Measurements from ENCODE around the gene SETD1A. TPM values are rescaled to one million over a fixed set of nuclear protein-coding genes. Genes with fewer than 3 reads are reported as not detected.

Gene SETD1A
- total RNA-seq, 2 donors from 2014 or later: 23.8 to 25.0 TPM

DNA sequence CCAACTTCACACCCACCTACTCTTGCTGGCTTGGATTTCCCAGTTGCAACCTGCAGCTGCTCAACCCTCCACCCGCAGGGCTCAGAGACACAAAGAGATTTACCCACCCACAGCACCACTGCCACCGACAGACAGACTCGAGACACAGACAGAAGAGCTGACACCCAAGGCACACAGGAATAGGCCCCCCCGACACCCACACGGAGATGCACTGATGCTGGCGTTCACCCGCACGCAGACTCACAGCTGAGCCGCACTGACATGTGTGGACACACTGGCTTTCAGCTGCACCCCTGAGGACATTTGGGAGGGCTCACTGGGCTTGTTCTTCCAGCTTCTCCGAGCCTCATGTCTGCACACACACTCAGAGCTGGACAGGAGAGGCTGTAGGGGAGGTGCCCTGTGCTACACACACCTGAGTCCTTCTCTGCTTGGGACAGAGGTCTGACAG is 44.7 kb downstream of the SETD1A start:
- Histone ChIP-seq H3K27me3 (ENCODE audit: control insufficient read depth, insufficient read depth, low read length, poor library complexity, severe bottlenecking) (peaks cover 25% of the 10 kb centered on the region), H3K27ac (ENCODE audit: low read depth, low read length) (peak overlapping the region; percentile 93), H3K36me3 (ENCODE audit: control insufficient read depth, insufficient read depth, low read length) (no peaks in the 10 kb centered on the region), H3K9ac (ENCODE audit: extremely low read depth, low read length, poor library complexity, severe bottlenecking) (no peak overlapping the region), H3K9me3 (ENCODE audit: control insufficient read depth, low read length) (no peaks in the 10 kb centered on the region), H3K4me3 (ENCODE audit: low read length) (no peak overlapping the region), H3K4me1 (ENCODE audit: control insufficient read depth, insufficient read depth, low read length) (no peaks in the 10 kb centered on the region)
- Mint-ChIP-seq H3K27me3 (ENCODE audit: insufficient read depth) (peaks cover 24% of the 10 kb centered on the region), H3K36me3 (ENCODE audit: low read depth) (no peaks in the 10 kb centered on the region), H3K27ac (no peak overlapping the region), H3K9me3 (no peaks in the 10 kb centered on the region), H3K4me3 (no peak overlapping the region), H3K4me1 (peaks cover 2% of the 10 kb centered on the region)
- TF ChIP-seq, protein P1, sequence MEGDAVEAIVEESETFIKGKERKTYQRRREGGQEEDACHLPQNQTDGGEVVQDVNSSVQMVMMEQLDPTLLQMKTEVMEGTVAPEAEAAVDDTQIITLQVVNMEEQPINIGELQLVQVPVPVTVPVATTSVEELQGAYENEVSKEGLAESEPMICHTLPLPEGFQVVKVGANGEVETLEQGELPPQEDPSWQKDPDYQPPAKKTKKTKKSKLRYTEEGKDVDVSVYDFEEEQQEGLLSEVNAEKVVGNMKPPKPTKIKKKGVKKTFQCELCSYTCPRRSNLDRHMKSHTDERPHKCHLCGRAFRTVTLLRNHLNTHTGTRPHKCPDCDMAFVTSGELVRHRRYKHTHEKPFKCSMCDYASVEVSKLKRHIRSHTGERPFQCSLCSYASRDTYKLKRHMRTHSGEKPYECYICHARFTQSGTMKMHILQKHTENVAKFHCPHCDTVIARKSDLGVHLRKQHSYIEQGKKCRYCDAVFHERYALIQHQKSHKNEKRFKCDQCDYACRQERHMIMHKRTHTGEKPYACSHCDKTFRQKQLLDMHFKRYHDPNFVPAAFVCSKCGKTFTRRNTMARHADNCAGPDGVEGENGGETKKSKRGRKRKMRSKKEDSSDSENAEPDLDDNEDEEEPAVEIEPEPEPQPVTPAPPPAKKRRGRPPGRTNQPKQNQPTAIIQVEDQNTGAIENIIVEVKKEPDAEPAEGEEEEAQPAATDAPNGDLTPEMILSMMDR (conservative IDR thresholded peaks at IDR 0.05): no peak
- WGBS, 2 experiments (ENCODE audit: insufficient coverage in 1 of 2, insufficient read length in 1 of 2): 86 to 94% methylated on average over 7 to 10 of the region's 10 CpGs
- peak; percentile 41 for DNase-seq

DNA sequence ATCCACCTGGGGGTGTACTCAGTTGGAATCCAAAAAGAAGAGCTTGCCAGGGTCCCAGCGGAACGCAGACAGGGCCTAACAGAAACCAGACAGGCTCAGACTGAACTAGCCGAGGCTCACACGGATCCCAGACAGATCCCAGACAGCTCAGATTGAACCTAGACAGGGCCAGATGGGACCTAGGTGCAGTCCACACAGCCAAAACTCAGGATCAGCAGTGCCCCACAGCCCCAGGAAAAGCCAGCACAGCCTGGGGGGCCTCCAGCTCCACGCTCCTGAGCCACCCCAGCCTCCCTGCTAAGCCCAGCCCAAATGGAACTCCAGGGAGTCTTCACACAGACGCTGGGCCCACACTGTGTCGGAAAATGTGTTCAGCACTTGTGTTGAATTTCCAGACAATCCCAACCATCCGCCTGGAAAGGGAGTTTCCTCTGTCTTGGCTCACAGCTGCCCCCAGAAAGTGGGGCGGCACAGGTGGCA is 45.3 kb downstream of the SETD1A start:
- H3K4me1 ChIP-seq (ENCODE audit: control insufficient read depth, insufficient read depth, low read length): no peaks in the 10 kb centered on the region
- no peaks in the 10 kb centered on the region for H3K9me3 ChIP-seq (ENCODE audit: control insufficient read depth, low read length)
- H3K9ac ChIP-seq (ENCODE audit: extremely low read depth, low read length, poor library complexity, severe bottlenecking): no peak overlapping the region
- no peak overlapping the region for H3K4me3 ChIP-seq (ENCODE audit: low read length)
- no peaks in the 10 kb centered on the region for H3K36me3 ChIP-seq (ENCODE audit: control insufficient read depth, insufficient read depth, low read length)
- Mint-ChIP-seq H3K4me1 (peaks cover 3% of the 10 kb centered on the region), H3K9me3 (no peaks in the 10 kb centered on the region), H3K27me3 (ENCODE audit: insufficient read depth) (peaks cover 18% of the 10 kb centered on the region), H3K27ac (no peak overlapping the region), H3K36me3 (ENCODE audit: low read depth) (no peaks in the 10 kb centered on the region), H3K4me3 (no peak overlapping the region)
- 83 to 89% methylated on average over 8 to 9 of the region's 9 CpGs for WGBS, 2 experiments (ENCODE audit: insufficient coverage in 1 of 2, insufficient read length in 1 of 2)
- TF ChIP-seq, protein P1 (conservative IDR thresholded peaks at IDR 0.05): no peak
- peak; percentile 28 for DNase-seq
- H3K27ac ChIP-seq (ENCODE audit: low read depth, low read length): peak overlapping the region; percentile 93
- H3K27me3 ChIP-seq (ENCODE audit: control insufficient read depth, insufficient read depth, low read length, poor library complexity, severe bottlenecking): peaks cover 19% of the 10 kb centered on the region

DNA sequence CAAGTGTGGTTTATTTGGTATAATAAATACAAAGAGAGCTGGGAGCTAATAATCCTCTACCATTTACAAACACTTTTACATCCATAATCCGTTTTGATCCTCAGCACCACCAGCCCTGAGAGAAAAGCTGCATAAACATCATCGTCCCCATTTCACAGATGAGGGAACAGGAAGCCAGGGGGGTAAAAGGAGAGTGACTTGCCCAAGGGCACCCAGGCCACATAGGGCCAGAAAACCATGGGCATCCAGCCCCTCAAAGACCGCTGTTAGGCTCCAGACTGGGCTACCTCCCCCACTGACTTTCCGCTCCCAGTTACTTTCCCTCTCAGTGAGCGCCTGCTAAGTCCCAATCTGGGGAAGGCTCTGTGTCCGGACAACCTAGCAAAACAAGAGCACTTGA is 46.2 kb downstream of the SETD1A start:
- DNase-seq: no peak
- no peak overlapping the region for H3K27ac Mint-ChIP-seq

More for the DNA sequence above, 46.2 kb downstream of the SETD1A start:
- WGBS, 2 experiments (ENCODE audit: insufficient coverage in 1 of 2, insufficient read length in 1 of 2): 90 to 93% methylated on average over 6 of the region's 6 CpGs
- H3K4me3 Mint-ChIP-seq: no peak overlapping the region
- H3K4me1 Mint-ChIP-seq: peaks cover 3% of the 10 kb centered on the region
- Histone ChIP-seq H3K9ac (ENCODE audit: extremely low read depth, low read length, poor library complexity, severe bottlenecking) (no peak overlapping the region), H3K36me3 (ENCODE audit: control insufficient read depth, insufficient read depth, low read length) (no peaks in the 10 kb centered on the region), H3K9me3 (ENCODE audit: control insufficient read depth, low read length) (no peaks in the 10 kb centered on the region), H3K27ac (ENCODE audit: low read depth, low read length) (peak overlapping the region; percentile 93), H3K4me3 (ENCODE audit: low read length) (no peak overlapping the region), H3K27me3 (ENCODE audit: control insufficient read depth, insufficient read depth, low read length, poor library complexity, severe bottlenecking) (peaks cover 11% of the 10 kb centered on the region), H3K4me1 (ENCODE audit: control insufficient read depth, insufficient read depth, low read length) (no peaks in the 10 kb centered on the region)
- TF ChIP-seq, protein P1 (conservative IDR thresholded peaks at IDR 0.05): no peak
- no peaks in the 10 kb centered on the region for H3K9me3 Mint-ChIP-seq
- H3K36me3 Mint-ChIP-seq (ENCODE audit: low read depth): no peaks in the 10 kb centered on the region
- H3K27me3 Mint-ChIP-seq (ENCODE audit: insufficient read depth): peaks cover 10% of the 10 kb centered on the region

Data from endodermal cell (in vitro differentiated cells).